ENCODE results near the gene SOWAHB. TPM values are rescaled to one million over a fixed set of nuclear protein-coding genes. Genes with fewer than 3 reads are reported as not detected.
A peak's percentile ranks its signal among the peaks of the same experiment; 100 is the strongest.

The SOWAHB gene
- polyA plus RNA-seq, 1 of the 3 experiments (the other 2 are of a cell fraction) = 0.05 TPM

DNA sequence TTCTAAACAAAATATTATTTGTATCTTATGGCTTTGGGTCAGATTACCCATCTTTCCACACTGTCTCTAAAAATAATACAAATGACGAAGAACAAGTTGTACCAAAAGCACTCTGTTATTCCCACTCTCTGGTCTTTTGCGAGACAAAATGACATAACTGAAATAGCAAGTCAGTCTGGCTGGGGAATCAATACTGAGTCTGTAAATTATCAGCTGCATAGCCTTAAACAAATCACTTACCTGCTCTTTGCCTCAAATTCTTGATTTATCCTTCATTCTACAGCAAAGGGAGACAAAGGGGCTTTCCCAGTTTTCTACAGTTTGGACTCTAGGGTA is 40.9 kb downstream of the SOWAHB start (continued):
- TF ChIP-seq REST (IDR thresholded peaks at IDR 0.05; ENCODE audit: low read depth, low read length) = no peak

GRCh38 chr4:76856243-76857073 is 41.5 kb downstream of the SOWAHB start:
- no peak for TF ChIP-seq EZH2phosphoT487 (IDR thresholded peaks at IDR 0.05; ENCODE audit: borderline replicate concordance, low read depth)
- no peak for TF ChIP-seq EP300 (IDR thresholded peaks at IDR 0.05; ENCODE audit: borderline replicate concordance in 1 of 2, low read depth in 1 of 2, low read length in 1 of 2)
- no peak for TF ChIP-seq JUND (IDR thresholded peaks at IDR 0.05)
- no peak for TF ChIP-seq RCOR1 (IDR thresholded peaks at IDR 0.05; ENCODE audit: low read length)
- TF ChIP-seq CHD2 (IDR thresholded peaks at IDR 0.05; ENCODE audit: low read length, partially characterized antibody) = no peak
- TF ChIP-seq MXI1 (IDR thresholded peaks at IDR 0.05; ENCODE audit: low read depth, low read length) = no peak
- no peak for TF ChIP-seq TCF12 (IDR thresholded peaks at IDR 0.05)
- H2AFZ ChIP-seq (ENCODE audit: low read depth) = no peak overlapping the region
- ChIA-PET CTCF (no interaction called here), POLR2A (no interaction called here)
- H3K27me3 ChIP-seq (ENCODE audit: insufficient read depth) = no peaks in the 10 kb centered on the region
- H3K9ac ChIP-seq = no peak overlapping the region
- H3K9me2 ChIP-seq = no peaks in the 10 kb centered on the region
- peak overlapping the region in 1 of 2 experiments; percentile 42; a peak in 2 of 4 replicates for H3K27ac ChIP-seq (ENCODE audit: low read depth in 2 of 2, low read length in 1 of 2)
- peaks cover 15% of the 10 kb centered on the region for H3F3A ChIP-seq (replicated peaks; ENCODE audit: insufficient read depth)
- no peak overlapping the region for H3K4me3 ChIP-seq (ENCODE audit: low read depth in 2 of 2, low read length in 1 of 2)
- H3K4me2 ChIP-seq = no peak overlapping the region
- no peaks in the 10 kb centered on the region for H3K79me2 ChIP-seq (ENCODE audit: insufficient read depth)
- H3K36me3 ChIP-seq (replicated peaks in 1 of 2; ENCODE audit: control insufficient read depth in 1 of 2, insufficient read depth in 2 of 2, low read length in 1 of 2) = no peaks in the 10 kb centered on the region
- peaks cover 0 to 13% of the 10 kb centered on the region in 2 experiments; a peak in 2 of 4 replicates for H3K4me1 ChIP-seq (ENCODE audit: control insufficient read depth in 1 of 2, insufficient read depth in 2 of 2, low read depth in 1 of 2, low read length in 1 of 2)
- DNase-seq = no peak
- WGBS (ENCODE audit: low lambda C conversion rate) = 64% methylated on average over 4 of the region's 4 CpGs
- no peaks in the 10 kb centered on the region for H3K9me3 ChIP-seq
- H4K20me1 ChIP-seq (ENCODE audit: insufficient read depth) = no peaks in the 10 kb centered on the region

DNA sequence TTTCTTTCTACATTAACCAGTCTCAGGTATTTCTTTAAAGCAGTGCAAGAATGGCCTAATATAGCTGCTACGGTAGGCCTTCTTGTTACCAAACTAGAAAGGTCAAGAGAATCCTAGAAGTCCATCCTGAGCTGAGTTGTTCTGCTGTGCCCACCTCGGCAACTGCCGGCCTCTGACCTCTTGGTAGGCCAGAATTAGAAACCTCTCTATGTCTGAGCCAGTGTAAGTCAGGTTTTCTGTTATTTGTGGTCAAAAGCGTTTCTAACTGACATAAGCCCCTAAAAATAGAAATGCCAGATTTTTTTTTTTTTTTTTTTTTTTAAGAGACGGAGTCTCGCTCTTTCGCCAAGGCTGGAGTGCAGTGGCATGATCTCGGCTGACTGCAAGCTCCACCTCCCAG is 43.1 kb downstream of the SOWAHB start:
- no peak for DNase-seq
- peaks cover 0 to 15% of the 10 kb centered on the region in 2 experiments; a peak in 2 of 4 replicates for H3K4me1 ChIP-seq (ENCODE audit: control insufficient read depth in 1 of 2, insufficient read depth in 2 of 2, low read depth in 1 of 2, low read length in 1 of 2)

More for the DNA sequence above, 43.1 kb downstream of the SOWAHB start:
- Histone ChIP-seq H3K9me2 (no peaks in the 10 kb centered on the region), H2AFZ (ENCODE audit: low read depth) (no peak overlapping the region), H3K4me3 (ENCODE audit: low read depth in 2 of 2, low read length in 1 of 2) (no peak overlapping the region), H4K20me1 (ENCODE audit: insufficient read depth) (no peaks in the 10 kb centered on the region), H3K27ac (ENCODE audit: low read depth in 2 of 2, low read length in 1 of 2) (no peak overlapping the region), H3K36me3 (replicated peaks in 1 of 2; ENCODE audit: control insufficient read depth in 1 of 2, insufficient read depth in 2 of 2, low read length in 1 of 2) (no peaks in the 10 kb centered on the region), H3F3A (replicated peaks; ENCODE audit: insufficient read depth) (peaks cover 20% of the 10 kb centered on the region), H3K4me2 (no peak overlapping the region), H3K79me2 (ENCODE audit: insufficient read depth) (no peaks in the 10 kb centered on the region), H3K9ac (no peak overlapping the region), H3K9me3 (no peaks in the 10 kb centered on the region), H3K27me3 (ENCODE audit: insufficient read depth) (no peaks in the 10 kb centered on the region)
- 96% methylated on average over 8 of the region's 8 CpGs for WGBS (ENCODE audit: low lambda C conversion rate)
- TF ChIP-seq MXI1 (IDR thresholded peaks at IDR 0.05; ENCODE audit: low read depth, low read length) = no peak
- POLR2A ChIA-PET = interaction anchor here (0.6 kb wide), 1 partner anchor 15 kb away, joined by 3 read pairs; no protein-coding TSS in a partner anchor
- CTCF ChIA-PET = interaction anchor here (1.7 kb wide), 1 partner anchor 41 kb away, joined by 5 read pairs; no protein-coding TSS in a partner anchor

All from SK-N-SH (cell line).